Esophagus muscularis mucosa (tissue), 3 donors: Measurements from ENCODE around the gene CCDC160.

Experiments
- CTCF ChIP-seq, 3 experiments: fragments of 200-600 bp in 2 of 3; fragments of 450-650 bp in 1 of 3; sonication (generic) in 2 of 3; IDR thresholded peaks; one replicate each; pipeline ENCODE4 v1.5.1; 2017 to 2019; ENCODE audit warnings: antibody characterized with exemption in 3 of 3, mild to moderate bottlenecking in 2 of 3, moderate library complexity in 1 of 3
- POLR2AphosphoS5 ChIP-seq, 2 donors: sonication (generic); formaldehyde crosslinking; IDR thresholded peaks; one replicate each; pipeline ENCODE4 v1.6.1; 2017; ENCODE audit warnings: antibody characterized with exemption in 2 of 2

GRCh38 chrX:134210465-134210864 lies 26.5 kb upstream of the CCDC160 start:
- no peak for TF ChIP-seq CTCF (IDR thresholded peaks at IDR 0.05)
- TF ChIP-seq POLR2AphosphoS5 (IDR thresholded peaks at IDR 0.05), result no peak
